Measurements from ENCODE around the gene ENO2.
A peak's percentile ranks its signal among the peaks of the same experiment; 100 is the strongest.

Gene ENO2

GRCh38 chr12:6929466-6930452 lies 15.4 kb downstream of the ENO2 start:
- DNase-seq = no peak

- no peak for DNase-seq
Measured at GRCh38 chr12:6932766-6933165, 18.4 kb downstream of the ENO2 start.

- DNase-seq = no peak
Measured at GRCh38 chr12:6934110-6934509, 19.7 kb downstream of the ENO2 start.

- no peak for DNase-seq
Measured at GRCh38 chr12:6935371-6936193, 21.2 kb downstream of the ENO2 start.

- DNase-seq = no peak
Measured at GRCh38 chr12:6936194-6936635, 21.8 kb downstream of the ENO2 start.

- DNase-seq = peak in 10 of 56 donors; percentile 20 to 52 (median 46)
Measured at GRCh38 chr12:6936636-6937480, 22.5 kb downstream of the ENO2 start.

- peak; percentile 54 to 96 (median 86) for DNase-seq
Measured at GRCh38 chr12:6937481-6938352, 23.3 kb downstream of the ENO2 start.

GRCh38 chr12:6938353-6939190 lies 24.2 kb downstream of the ENO2 start:
- peak in 2 of 56 donors; percentile 55 to 66 for DNase-seq

- no peak for DNase-seq
Measured at GRCh38 chr12:6939191-6939540, 24.8 kb downstream of the ENO2 start.

- peak in 1 of 56 donors; percentile 43 for DNase-seq
Measured at GRCh38 chr12:6941267-6941666, 26.9 kb downstream of the ENO2 start.

- no peak for DNase-seq
Measured at GRCh38 chr12:6941782-6942181, 27.4 kb downstream of the ENO2 start.

GRCh38 chr12:6942331-6942665 lies 27.9 kb downstream of the ENO2 start:
- DNase-seq = peak in 1 of 56 donors; percentile 34

- peak; percentile 26 to 97 (median 79) for DNase-seq
Measured at GRCh38 chr12:6943389-6943721, 29.0 kb downstream of the ENO2 start.

- peak in 53 of 56 donors; percentile 20 to 86 (median 65) for DNase-seq
Measured at GRCh38 chr12:6943722-6944380, 29.5 kb downstream of the ENO2 start, which contains the start of the genes C12orf57 and RNU7-1. TSS of gene C12orf57 (plus strand) at chr12:6944022. CDS start at chr12:6944122, 100 bp downstream. TSS of gene RNU7-1 (plus strand) at chr12:6943816.

- peak; percentile 27 to 95 (median 84) for DNase-seq
Measured at GRCh38 chr12:6944381-6945186, 30.2 kb downstream of the ENO2 start.

GRCh38 chr12:6945613-6946012 lies 31.2 kb downstream of the ENO2 start:
- no peak for DNase-seq

GRCh38 chr12:6946033-6946919 lies 31.9 kb downstream of the ENO2 start:
- DNase-seq = no peak

All from nucleus accumbens (tissue), 56 donors.